ENCODE results near the gene ZNF618.

DNA sequence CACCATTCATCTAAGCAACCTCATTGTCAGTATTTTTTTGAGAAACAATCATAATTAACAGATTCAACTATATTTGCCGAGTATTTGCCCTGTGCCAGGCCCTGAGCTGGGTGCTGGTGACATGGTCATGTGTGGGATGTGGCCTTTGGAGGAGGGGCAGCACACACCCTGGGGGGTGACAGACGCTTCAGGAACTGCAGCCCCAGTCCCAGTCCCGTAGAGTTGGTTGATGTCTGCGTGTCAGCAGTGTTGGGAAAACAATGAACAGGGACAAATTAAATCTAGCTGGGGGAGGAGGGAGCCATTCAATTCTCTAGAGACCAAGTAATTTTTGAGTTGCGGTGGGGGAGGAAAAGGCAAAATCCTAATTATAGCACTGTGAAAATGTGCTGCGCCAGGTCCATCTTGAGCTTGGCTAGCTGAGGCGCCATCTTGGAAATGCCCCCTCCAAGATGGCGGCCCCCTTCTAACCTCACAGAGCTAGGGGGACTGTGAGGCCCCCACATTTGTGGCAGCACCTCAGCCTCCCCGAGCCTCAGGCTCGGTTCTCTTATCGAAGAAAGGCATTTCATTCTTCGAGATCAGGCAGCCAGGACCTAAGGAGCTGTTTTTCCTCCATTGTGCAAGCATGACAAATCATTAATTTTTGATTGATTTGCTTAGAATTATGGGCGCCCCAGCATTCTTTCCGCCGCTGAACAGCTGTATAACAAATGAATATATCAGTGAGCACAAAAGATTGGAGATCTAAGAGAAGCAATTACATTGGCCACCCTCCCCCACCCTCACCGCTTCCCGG is 87.8 kb downstream of the ZNF618 start:
- TF ChIP-seq, protein P1, sequence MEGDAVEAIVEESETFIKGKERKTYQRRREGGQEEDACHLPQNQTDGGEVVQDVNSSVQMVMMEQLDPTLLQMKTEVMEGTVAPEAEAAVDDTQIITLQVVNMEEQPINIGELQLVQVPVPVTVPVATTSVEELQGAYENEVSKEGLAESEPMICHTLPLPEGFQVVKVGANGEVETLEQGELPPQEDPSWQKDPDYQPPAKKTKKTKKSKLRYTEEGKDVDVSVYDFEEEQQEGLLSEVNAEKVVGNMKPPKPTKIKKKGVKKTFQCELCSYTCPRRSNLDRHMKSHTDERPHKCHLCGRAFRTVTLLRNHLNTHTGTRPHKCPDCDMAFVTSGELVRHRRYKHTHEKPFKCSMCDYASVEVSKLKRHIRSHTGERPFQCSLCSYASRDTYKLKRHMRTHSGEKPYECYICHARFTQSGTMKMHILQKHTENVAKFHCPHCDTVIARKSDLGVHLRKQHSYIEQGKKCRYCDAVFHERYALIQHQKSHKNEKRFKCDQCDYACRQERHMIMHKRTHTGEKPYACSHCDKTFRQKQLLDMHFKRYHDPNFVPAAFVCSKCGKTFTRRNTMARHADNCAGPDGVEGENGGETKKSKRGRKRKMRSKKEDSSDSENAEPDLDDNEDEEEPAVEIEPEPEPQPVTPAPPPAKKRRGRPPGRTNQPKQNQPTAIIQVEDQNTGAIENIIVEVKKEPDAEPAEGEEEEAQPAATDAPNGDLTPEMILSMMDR (IDR thresholded peaks at IDR 0.05) = no peak
- no peak for TF ChIP-seq SMC3 (IDR thresholded peaks at IDR 0.05; ENCODE audit: low read depth, low read length)
- TF ChIP-seq, protein P2, sequence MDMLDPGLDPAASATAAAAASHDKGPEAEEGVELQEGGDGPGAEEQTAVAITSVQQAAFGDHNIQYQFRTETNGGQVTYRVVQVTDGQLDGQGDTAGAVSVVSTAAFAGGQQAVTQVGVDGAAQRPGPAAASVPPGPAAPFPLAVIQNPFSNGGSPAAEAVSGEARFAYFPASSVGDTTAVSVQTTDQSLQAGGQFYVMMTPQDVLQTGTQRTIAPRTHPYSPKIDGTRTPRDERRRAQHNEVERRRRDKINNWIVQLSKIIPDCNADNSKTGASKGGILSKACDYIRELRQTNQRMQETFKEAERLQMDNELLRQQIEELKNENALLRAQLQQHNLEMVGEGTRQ (IDR thresholded peaks at IDR 0.05; ENCODE audit: borderline replicate concordance, low read depth, low read length) = no peak
- TF ChIP-seq EP300 (IDR thresholded peaks at IDR 0.05; ENCODE audit: borderline replicate concordance in 1 of 2, low read depth in 1 of 2, low read length in 1 of 2) = no peak
